B cell (primary cell): ENCODE data around the gene NCK2. TPM values are rescaled to one million over a fixed set of nuclear protein-coding genes. Genes with fewer than 3 reads are reported as not detected.

ENCODE experiments used
- ATAC-seq: fragments of 200-7000 bp; cut with Tn5 transposase; one replicate; pipeline ENCODE4 v1.10.0; 2021; ENCODE audit warnings: low read depth, mild to moderate bottlenecking, moderate number of reproducible peaks, moderate library complexity
- CTCF ChIA-PET: fragments of 350-600 bp; sonication (Branson Sonifier 250); formaldehyde crosslinking; loops from one replicate; lab custom pipeline; 2021; ENCODE audit warnings: antibody characterized with exemption, inconsistent platforms; lab: Charles Lee
- POLR2A ChIA-PET: fragments of 350-600 bp; sonication (Branson Sonifier 250); formaldehyde crosslinking; loops from one replicate; lab custom pipeline; 2021; ENCODE audit warnings: antibody characterized with exemption; lab: Charles Lee
- DNase-seq: peaks from one replicate; pipeline ENCODE4 v3.0.0; 2013
- H2AFZ ChIP-seq: 2 replicates; pipeline ENCODE4 v1.6.1; 2012; ENCODE audit warnings: mild to moderate bottlenecking, low read depth, low read length; ENCODE audit not compliant: insufficient read depth, poor library complexity, severe bottlenecking
- H3K27ac ChIP-seq, 2 donors: 1 replicate in 1 of 2; 2 replicates in 1 of 2; pipeline ENCODE4 v1.5.1; 2012 to 2013; ENCODE audit warnings: low read length in 2 of 2, mild to moderate bottlenecking in 2 of 2, moderate library complexity in 1 of 2
- H3K27me3 ChIP-seq, 4 experiments: fragments of 200-600 bp in 1 of 4; sonication (generic) in 1 of 4; replicated peaks in 1 of 4; 1 replicate in 2 of 4; 2 replicates in 2 of 4; pipeline versions ENCODE4 v1.6.1 to v1.7.0; 2013 to 2016; ENCODE audit warnings: low read length in 3 of 4, mild to moderate bottlenecking in 2 of 4, mixed read lengths in 1 of 4, moderate library complexity in 1 of 4; ENCODE audit not compliant: insufficient read depth in 4 of 4, control insufficient read depth in 3 of 4; ENCODE audit errors: control extremely low read depth in 1 of 4
- H3K36me3 ChIP-seq, 2 experiments: replicated peaks in 1 of 2; 1 replicate in 1 of 2; 2 replicates in 1 of 2; pipeline versions ENCODE4 v1.6.1 to v1.7.1; 2013; ENCODE audit warnings: low read length in 1 of 2; ENCODE audit not compliant: insufficient read depth in 2 of 2, control insufficient read depth in 1 of 2; ENCODE audit errors: control extremely low read depth in 1 of 2, extremely low read depth in 1 of 2
- H3K4me1 ChIP-seq, 2 donors: fragments of 200-600 bp in 1 of 2; sonication (generic) in 1 of 2; 1 replicate in 1 of 2; 2 replicates in 1 of 2; pipeline versions ENCODE4 v1.5.1 to v1.6.1; 2013 to 2017; ENCODE audit warnings: low read length in 2 of 2; ENCODE audit not compliant: control insufficient read depth in 2 of 2, insufficient read depth in 2 of 2
- H3K4me2 ChIP-seq: replicated peaks from 2 replicates; pipeline ENCODE3; 2012; ENCODE audit warnings: mild to moderate bottlenecking, low read depth, low read length; ENCODE audit not compliant: poor library complexity, severe bottlenecking
- H3K4me3 ChIP-seq, 5 experiments: fragments of 200-600 bp in 1 of 5; sonication (generic) in 1 of 5; 1 replicate in 3 of 5; 2 replicates in 2 of 5; pipeline versions ENCODE4 v1.5.1 to v1.7.0; 2011 to 2016; ENCODE audit warnings: low read length in 4 of 5, mild to moderate bottlenecking in 4 of 5, low read depth in 2 of 5, control low read depth in 1 of 5, moderate library complexity in 1 of 5; ENCODE audit not compliant: insufficient read depth in 1 of 5; ENCODE audit errors: control extremely low read depth in 1 of 5, extremely low read depth in 1 of 5
- H3K79me2 ChIP-seq: fragments of 200-600 bp; sonication (generic); one replicate; pipeline ENCODE4 v1.6.0; 2016; ENCODE audit warnings: low read length; ENCODE audit not compliant: control insufficient read depth, insufficient read depth
- H3K9ac ChIP-seq: fragments of 200-600 bp; sonication (generic); 2 replicates; pipeline ENCODE4 v1.6.1; 2017; ENCODE audit warnings: mild to moderate bottlenecking, low read length, moderate library complexity
- H3K9me3 ChIP-seq, 3 donors: one replicate each; pipeline versions ENCODE4 v1.6.1 to v1.7.1; 2013; ENCODE audit warnings: low read length in 2 of 3; ENCODE audit not compliant: control insufficient read depth in 2 of 3, insufficient read depth in 1 of 3; ENCODE audit errors: control extremely low read depth in 1 of 3
- H4K20me1 ChIP-seq: 2 replicates; pipeline ENCODE4 v1.6.0; 2012; ENCODE audit warnings: mild to moderate bottlenecking, low read length; ENCODE audit not compliant: insufficient read depth, control insufficient read depth, poor library complexity, severe bottlenecking
- H3K27ac Mint-ChIP-seq: one replicate; pipeline ENCODE4 v1.8.0; 2021; ENCODE audit warnings: mixed read lengths
- H3K27me3 Mint-ChIP-seq: one replicate; pipeline ENCODE4 v1.8.0; 2021; ENCODE audit warnings: mixed read lengths
- H3K4me1 Mint-ChIP-seq: one replicate; pipeline ENCODE4 v1.8.0; 2021; ENCODE audit warnings: mixed read lengths
- H3K4me3 Mint-ChIP-seq: one replicate; pipeline ENCODE4 v1.8.0; 2021; ENCODE audit warnings: mixed read lengths
- H3K9me3 Mint-ChIP-seq: one replicate; pipeline ENCODE4 v1.8.0; 2022; ENCODE audit warnings: mixed read lengths; ENCODE audit not compliant: insufficient read depth
- EZH2 ChIP-seq: IDR thresholded peaks from 2 replicates; pipeline ENCODE4 v1.6.1; 2012; ENCODE audit warnings: borderline replicate concordance, low read depth, mild to moderate bottlenecking, moderate library complexity, low read length; ENCODE audit not compliant: insufficient read depth, poor library complexity, severe bottlenecking
- WGBS: methylation state at CpG from one replicate; pipeline ENCODE4 v1.1.5; 2013; ENCODE audit warnings: missing lambda C conversion rate; ENCODE audit not compliant: insufficient coverage; 5-methylcytosine and 5-hydroxymethylcytosine counted together
- intact Hi-C: fragments of 100-400 bp; cut with micrococcal nuclease; formaldehyde crosslinking; loops from one replicate; pipeline ENCODE4 v1.10.0; 2022
- polyA plus RNA-seq: library from polyadenylated mRNA; depleted of rRNA; stranded (reverse); fragments of >200 nt; gene quantifications from 2 replicates; pipeline ENCODE4 v1.2.3, GENCODE V29; 2012
- total RNA-seq, 2 donors: library from RNA; stranded (reverse); fragments of 120-200 nt in 1 of 2; gene quantifications; 1 replicate in 1 of 2; 2 replicates in 1 of 2; pipeline versions ENCODE4 v1.2.3 to v1.2.4, GENCODE V29; 2013 to 2022
- TF ChIP-seq, protein P1 (sequence below): fragments of 200-600 bp; IDR thresholded peaks from one replicate; pipeline ENCODE4 v1.8.0; 2022; ENCODE audit warnings: antibody characterized with exemption, mild to moderate bottlenecking

Gene NCK2
- total and polyA plus RNA-seq, 2 donors (not counting 1 experiment from before 2014, with no cell fraction given): 64.2 to 72.3 TPM

DNA sequence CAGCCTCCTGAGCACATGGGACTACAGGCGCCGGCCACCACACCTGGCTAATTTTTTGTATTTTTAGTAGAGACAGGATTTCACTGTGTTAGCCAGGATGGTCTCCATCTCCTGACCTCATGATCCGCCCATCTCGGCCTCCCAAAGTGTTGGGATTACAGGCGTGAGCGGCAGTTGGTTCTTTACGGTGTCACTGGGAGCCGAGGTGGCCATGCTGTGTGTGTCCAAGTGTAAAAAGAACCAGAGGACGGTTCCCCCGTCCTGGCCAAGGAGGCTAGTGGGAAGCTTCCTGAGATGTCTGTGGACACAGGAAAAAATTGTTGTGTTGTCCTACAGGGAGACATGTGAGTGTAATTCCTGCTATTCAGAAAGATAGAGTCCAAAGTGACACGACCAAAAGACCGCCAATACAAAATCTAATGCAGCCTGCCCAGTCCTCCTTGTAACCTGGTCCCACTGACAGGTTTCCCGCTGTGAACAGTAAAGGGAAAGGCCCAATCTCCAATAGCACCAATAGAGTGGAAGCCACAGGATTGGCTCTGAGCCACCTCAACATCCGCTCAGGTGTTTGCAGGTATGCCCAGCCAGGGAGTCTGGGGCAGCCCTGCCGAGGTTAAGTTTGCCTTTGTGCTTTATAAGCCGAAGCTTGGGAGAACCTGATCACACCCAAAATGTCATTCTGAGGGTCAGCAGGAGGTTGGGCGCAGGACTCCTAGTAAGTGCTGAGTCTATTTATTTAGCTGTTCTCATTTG, 40.6 kb downstream of the NCK2 start:
- Mint-ChIP-seq H3K27me3 (no peaks in the 10 kb centered on the region), H3K4me1 (peaks cover 84% of the 10 kb centered on the region), H3K9me3 (no peaks in the 10 kb centered on the region), H3K27ac (no peak overlapping the region), H3K4me3 (no peak overlapping the region)
- Histone ChIP-seq H3K4me1 (peaks cover 77 to 81% of the 10 kb centered on the region in 2 donors), H3K4me2 (no peak overlapping the region), H3K79me2 (peaks cover 97% of the 10 kb centered on the region), H4K20me1 (peaks cover 57% of the 10 kb centered on the region), H2AFZ (no peak overlapping the region), H3K27ac (no peak overlapping the region), H3K36me3 (peaks cover 0 to 33% of the 10 kb centered on the region in 2 experiments), H3K9me3 (peaks cover 0 to 5% (median 0%) of the 10 kb centered on the region in 3 donors), H3K27me3 (no peaks in the 10 kb centered on the region), H3K9ac (no peak overlapping the region), H3K4me3 (no peak overlapping the region)
- DNase-seq (no peak), ATAC-seq (no peak)
- intact Hi-C loops: loop anchor here (5.0 kb wide), 1 partner anchor 208 kb away; no protein-coding TSS in a partner anchor
- WGBS: 86% methylated on average over 15 of the region's 17 CpGs
- ChIA-PET CTCF (interaction anchor here (1.3 to 1.4 kb wide), 2 partner anchors 11 to 12 kb away, joined by 3 read pairs; no protein-coding TSS in a partner anchor), POLR2A (no interaction called here)
- TF ChIP-seq, protein P1, sequence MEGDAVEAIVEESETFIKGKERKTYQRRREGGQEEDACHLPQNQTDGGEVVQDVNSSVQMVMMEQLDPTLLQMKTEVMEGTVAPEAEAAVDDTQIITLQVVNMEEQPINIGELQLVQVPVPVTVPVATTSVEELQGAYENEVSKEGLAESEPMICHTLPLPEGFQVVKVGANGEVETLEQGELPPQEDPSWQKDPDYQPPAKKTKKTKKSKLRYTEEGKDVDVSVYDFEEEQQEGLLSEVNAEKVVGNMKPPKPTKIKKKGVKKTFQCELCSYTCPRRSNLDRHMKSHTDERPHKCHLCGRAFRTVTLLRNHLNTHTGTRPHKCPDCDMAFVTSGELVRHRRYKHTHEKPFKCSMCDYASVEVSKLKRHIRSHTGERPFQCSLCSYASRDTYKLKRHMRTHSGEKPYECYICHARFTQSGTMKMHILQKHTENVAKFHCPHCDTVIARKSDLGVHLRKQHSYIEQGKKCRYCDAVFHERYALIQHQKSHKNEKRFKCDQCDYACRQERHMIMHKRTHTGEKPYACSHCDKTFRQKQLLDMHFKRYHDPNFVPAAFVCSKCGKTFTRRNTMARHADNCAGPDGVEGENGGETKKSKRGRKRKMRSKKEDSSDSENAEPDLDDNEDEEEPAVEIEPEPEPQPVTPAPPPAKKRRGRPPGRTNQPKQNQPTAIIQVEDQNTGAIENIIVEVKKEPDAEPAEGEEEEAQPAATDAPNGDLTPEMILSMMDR: no peak
- no peak for TF ChIP-seq EZH2
